ENCODE measurements around the gene ULK4. TPM values are rescaled to one million over a fixed set of nuclear protein-coding genes. Genes with fewer than 3 reads are reported as not detected.
A peak's percentile ranks its signal among the peaks of the same experiment; 100 is the strongest.

ULK4 gene
- total and polyA plus RNA-seq, 2 of the 4 experiments (the other 2 are of a cell fraction) = 2.7 to 5.0 TPM

GRCh38 chr3:41213588-41213987 is 748.3 kb downstream of the ULK4 start:
- Histone ChIP-seq H3K4me3 (ENCODE audit: insufficient read depth, low read depth, low read length) (no peak overlapping the region), H3K9ac (ENCODE audit: low read depth, low read length) (no peak overlapping the region), H3K14ac (replicated peaks; ENCODE audit: low read depth, low read length) (no peak overlapping the region), H2BK15ac (ENCODE audit: low read depth, low read length) (no peak overlapping the region), H3K23ac (ENCODE audit: low read depth, low read length) (no peak overlapping the region), H4K5ac (ENCODE audit: low read depth, low read length) (no peak overlapping the region), H3K9me3 (ENCODE audit: control insufficient read depth, insufficient read depth, low read length) (no peaks in the 10 kb centered on the region), H3K4me2 (ENCODE audit: low read depth, low read length) (no peak overlapping the region), H4K91ac (ENCODE audit: insufficient read depth, low read depth, low read length) (no peak overlapping the region), H2AK5ac (ENCODE audit: low read depth, low read length) (no peak overlapping the region), H3K4me1 (ENCODE audit: control insufficient read depth, insufficient read depth, low read length) (no peaks in the 10 kb centered on the region; the same call in none of the 2 replicates), H3K27ac (ENCODE audit: insufficient read depth, low read length) (no peak overlapping the region), H3K27me3 (ENCODE audit: control insufficient read depth, insufficient read depth, low read length) (no peaks in the 10 kb centered on the region), H2BK5ac (ENCODE audit: low read depth, low read length, poor library complexity, severe bottlenecking) (no peak overlapping the region), H2BK20ac (ENCODE audit: low read depth, low read length) (no peak overlapping the region), H3K9me1 (ENCODE audit: insufficient read depth, low read length) (peaks cover 8% of the 10 kb centered on the region), H3K56ac (ENCODE audit: extremely low read depth, insufficient read depth, low read length) (no peak overlapping the region), H3K4ac (ENCODE audit: low read depth, low read length) (no peak overlapping the region), H3K36me3 (ENCODE audit: control insufficient read depth, insufficient read depth, low read length) (no peaks in the 10 kb centered on the region), H3K79me1 (ENCODE audit: low read depth in 1 of 2, low read length in 2 of 2) (peaks cover 0 to 36% of the 10 kb centered on the region in 2 experiments; a peak in 3 of 4 replicates), H2AK9ac (replicated peaks; ENCODE audit: low read depth, low read length, poor library complexity) (no peak overlapping the region), H4K8ac (ENCODE audit: low read depth in 2 of 2, low read length in 2 of 2) (no peak overlapping the region), H3K18ac (ENCODE audit: low read depth, low read length) (no peak overlapping the region), H2AFZ (replicated peaks; ENCODE audit: low read length, poor library complexity) (no peak overlapping the region), H4K20me1 (ENCODE audit: insufficient read depth, low read length) (peaks cover 93% of the 10 kb centered on the region), H2BK120ac (ENCODE audit: low read depth, low read length) (no peak overlapping the region)
- POLR2A ChIA-PET (ENCODE audit: unreplicated experiment) = interaction anchor here (0.6 kb wide), 2 partner anchors 17 to 907 kb away, joined by 3 to 5 read pairs; no protein-coding TSS in a partner anchor
- no peak for TF ChIP-seq MAFK (IDR thresholded peaks at IDR 0.05; ENCODE audit: low read depth, low read length)
- TF ChIP-seq BHLHE40 (IDR thresholded peaks at IDR 0.05; ENCODE audit: low read depth, low read length) = no peak
- no peak for TF ChIP-seq MAZ (IDR thresholded peaks at IDR 0.05; ENCODE audit: borderline replicate concordance, low read depth, low read length)
- TF ChIP-seq RAD21 (IDR thresholded peaks at IDR 0.05; ENCODE audit: low read length) = no peak
- TF ChIP-seq FOS (IDR thresholded peaks at IDR 0.05; ENCODE audit: low read depth, low read length) = no peak
- TF ChIP-seq USF2 (IDR thresholded peaks at IDR 0.05; ENCODE audit: low read depth, low read length) = no peak
- no peak for TF ChIP-seq POLR2A (IDR thresholded peaks at IDR 0.05; ENCODE audit: low read depth, low read length)
- no peak for TF ChIP-seq CEBPB (IDR thresholded peaks at IDR 0.05; ENCODE audit: low read depth, low read length)
- TF ChIP-seq NFE2L2 (IDR thresholded peaks at IDR 0.05; ENCODE audit: low read depth, low read length) = no peak
- no peak for TF ChIP-seq CTCF (conservative IDR thresholded peaks at IDR 0.05; ENCODE audit: low read depth, low read length)
- TF ChIP-seq RCOR1 (IDR thresholded peaks at IDR 0.05; ENCODE audit: insufficient replicate concordance, low read length) = no peak
- TF ChIP-seq CHD1 (IDR thresholded peaks at IDR 0.05; ENCODE audit: low read depth, low read length) = no peak
- dilution Hi-C loops (cut with HindIII; ENCODE audit: low sequenced_read_pairs, unreplicated experiment) (no loop called here), intact Hi-C loops (cut with micrococcal nuclease) (no loop called here), in situ Hi-C loops (cut with MboI; ENCODE audit: low sequenced_read_pairs) (loop anchor here (25.0 kb wide), 1 partner anchor 474 kb away; no protein-coding TSS in a partner anchor)
- no TSS peak for BruUV-seq (replicated peaks)
- WGBS, 2 experiments (ENCODE audit: extremely low coverage in 2 of 2, insufficient read length in 1 of 2) = no CpG with 5 or more reads among the region's 2 CpGs
- CTCF ChIA-PET = no interaction called here
- DNase-seq (no peak), ATAC-seq (ENCODE audit: low read depth) (0 out of 2 replicates have a peak, but pooled peaks have one; percentile 13)
